Measurements from ENCODE around the gene ASIC3.

ASIC3 gene

DNA sequence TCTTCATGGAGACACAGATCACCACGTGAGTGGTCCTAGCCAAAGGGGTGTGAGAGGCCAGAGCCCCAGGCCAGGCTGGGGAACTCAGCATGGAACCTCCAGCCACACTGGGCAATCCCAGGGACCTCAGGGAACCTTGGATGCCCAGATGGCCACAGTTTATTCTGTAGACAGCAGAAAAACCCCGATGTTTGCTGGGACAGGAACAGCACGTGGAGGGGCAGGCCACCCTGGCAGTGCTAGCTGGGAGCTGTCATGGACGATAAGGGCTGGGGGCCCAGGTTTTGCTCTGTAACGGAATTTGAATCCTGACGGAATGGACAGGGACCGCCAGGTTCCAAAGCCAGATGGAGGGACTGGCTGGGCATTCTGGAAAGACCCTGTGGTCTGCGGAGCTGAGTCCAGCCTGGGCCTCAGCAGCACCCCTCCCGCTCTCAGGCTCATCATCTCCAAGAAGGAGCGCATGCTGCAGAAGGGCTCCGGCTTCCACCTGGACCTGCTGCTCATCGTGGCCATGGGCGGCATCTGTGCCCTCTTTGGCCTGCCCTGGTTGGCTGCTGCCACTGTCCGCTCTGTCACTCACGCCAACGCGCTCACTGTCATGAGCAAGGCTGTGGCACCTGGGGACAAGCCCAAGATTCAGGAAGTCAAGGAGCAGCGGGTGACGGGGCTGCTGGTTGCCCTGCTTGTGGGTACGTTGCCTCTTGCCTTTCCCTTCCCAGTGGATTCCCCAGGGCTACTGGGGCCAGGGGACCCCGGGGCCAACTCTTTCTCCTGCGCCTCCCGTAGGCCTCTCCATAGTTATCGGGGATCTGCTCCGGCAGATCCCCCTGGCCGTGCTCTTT, 26.7 kb downstream of the ASIC3 start:
- no peak for DNase-seq

DNA sequence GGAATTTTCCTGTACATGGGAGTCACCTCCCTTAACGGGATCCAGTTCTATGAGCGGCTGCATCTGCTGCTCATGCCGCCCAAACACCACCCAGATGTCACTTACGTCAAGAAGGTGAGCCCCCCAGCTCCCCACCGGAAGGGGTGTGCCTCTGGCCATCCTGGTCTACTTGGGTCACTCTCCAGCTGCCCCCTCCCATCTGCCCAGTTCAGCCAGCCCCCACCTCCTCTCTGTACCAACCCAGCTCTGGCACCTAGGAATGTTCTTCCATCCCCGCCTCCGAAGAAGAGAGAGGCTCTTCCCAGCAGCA, 27.3 kb downstream of the ASIC3 start:
- no peak for DNase-seq

DNA sequence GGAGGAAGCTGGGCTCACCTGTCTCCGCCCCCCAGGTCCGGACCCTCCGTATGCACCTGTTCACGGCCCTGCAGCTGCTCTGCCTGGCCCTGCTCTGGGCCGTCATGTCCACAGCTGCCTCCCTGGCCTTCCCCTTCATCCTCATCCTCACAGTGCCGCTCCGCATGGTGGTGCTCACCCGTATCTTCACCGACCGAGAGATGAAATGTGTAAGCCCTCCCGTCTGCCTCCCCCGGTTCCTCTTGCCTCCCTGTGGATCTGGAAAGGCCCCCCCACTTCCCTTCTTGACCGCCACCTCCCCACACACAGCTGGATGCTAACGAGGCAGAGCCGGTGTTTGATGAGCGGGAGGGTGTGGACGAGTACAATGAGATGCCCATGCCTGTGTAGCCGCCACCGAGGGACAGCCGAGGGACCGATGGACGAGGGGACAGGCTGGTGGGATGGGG, 27.7 kb downstream of the ASIC3 start:
- DNase-seq: no peak

DNA sequence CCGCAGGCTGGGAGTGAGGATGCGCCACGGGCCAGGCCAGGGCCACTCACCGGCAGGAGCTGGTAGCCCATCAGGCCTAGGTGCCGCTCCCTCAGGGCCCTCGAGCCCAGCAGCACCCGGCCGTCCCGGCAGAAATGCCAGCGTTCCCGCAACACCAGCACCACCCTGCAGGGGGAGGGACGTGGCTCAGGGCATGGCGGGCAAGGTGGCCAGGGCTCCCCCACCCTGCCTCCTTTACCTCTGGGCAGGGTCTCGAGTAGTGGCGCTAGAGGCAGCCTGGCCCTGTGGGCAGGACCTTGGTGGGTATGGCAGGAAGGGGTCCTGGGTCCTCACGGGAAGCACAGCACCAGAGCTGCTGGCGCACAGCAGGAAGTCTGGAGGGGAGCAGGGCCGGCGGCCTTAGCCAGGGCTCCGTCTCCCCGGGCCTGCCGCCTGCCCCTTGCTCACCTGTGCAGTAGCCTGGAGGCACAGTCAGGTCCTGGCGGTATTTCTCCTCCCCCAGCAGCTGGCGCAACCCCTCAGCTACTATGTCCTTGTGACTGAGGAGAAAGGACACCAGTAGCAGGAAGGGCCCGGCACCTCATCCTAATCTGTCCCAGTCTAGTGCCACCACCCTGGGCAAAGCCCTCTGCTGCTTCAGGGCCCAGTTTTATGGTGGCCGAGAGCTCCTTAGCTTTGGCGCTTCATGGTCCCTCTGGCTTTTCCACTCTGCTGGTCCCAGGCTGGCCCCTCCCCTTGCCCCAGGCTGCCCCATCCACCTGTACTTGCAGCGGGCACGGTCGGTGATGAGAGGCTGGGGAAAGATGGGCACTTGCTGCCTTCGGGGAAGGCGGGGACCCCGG, 28.8 kb downstream of the ASIC3 start:
- DNase-seq: no peak

DNA sequence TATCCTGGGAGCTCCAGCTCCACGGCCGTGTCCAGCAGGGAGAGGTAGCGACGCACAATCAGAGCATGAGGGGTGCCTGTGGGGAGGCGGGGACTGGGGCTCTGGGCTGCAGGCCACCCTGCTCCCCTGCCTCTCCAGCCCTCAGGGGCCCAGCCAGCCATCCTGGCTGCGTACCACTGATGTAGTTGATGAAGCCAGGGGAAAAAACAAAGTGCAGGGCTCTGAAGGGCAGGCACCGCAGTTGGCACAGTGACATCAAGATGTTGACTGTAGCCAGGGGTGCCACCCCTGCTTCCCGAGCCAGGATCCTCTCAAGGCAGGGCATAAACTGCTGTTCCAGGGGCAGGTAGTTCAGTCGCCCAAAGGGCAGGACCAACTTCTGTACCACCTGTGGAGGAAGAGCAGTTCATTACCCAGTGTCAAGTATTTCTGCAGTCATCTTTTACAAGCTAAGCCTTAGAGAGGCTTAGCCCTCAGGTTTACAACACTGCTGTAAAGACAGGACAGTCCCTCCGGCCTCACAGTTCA, 29.4 kb downstream of the ASIC3 start:
- no peak for DNase-seq

DNA sequence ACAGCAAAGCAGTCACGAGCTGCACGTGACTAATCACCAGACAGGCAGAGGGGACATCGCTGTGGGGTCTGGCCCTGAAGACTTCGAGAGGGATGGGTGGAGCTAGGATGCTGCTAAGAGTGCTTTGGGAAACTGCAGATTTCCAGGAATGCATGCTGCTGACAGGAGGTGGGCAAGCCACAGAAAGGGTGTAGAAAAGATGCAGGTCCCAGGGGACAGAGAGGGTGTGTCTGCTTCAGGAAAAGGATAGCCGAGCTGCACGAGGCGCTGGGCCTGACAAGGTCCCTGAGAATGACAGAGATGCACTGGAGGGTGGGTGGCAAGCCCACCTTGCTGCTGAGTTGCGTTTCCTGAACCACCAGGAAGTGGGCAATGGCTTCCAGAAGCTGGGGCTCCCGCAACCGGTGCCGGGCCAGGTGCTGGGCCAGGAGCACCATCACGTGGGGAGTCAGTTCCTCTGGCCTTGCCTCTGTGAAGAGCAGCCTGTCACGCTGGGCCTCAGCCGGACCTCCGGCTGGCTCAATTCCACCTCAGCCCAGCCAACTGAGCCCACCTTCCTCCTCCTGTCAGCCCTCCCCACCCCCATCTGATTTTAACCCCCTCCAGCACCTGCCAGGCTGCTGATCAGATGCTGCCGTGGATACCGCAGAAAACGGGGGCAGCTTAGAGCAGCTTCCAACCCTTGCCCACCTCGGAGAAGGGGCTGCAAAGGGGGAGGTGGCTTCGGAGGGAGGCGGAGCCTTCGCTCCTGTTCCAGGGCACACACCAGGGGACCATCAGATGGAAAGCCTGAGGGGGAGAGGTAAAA, 30.1 kb downstream of the ASIC3 start:
- no peak for DNase-seq

DNA sequence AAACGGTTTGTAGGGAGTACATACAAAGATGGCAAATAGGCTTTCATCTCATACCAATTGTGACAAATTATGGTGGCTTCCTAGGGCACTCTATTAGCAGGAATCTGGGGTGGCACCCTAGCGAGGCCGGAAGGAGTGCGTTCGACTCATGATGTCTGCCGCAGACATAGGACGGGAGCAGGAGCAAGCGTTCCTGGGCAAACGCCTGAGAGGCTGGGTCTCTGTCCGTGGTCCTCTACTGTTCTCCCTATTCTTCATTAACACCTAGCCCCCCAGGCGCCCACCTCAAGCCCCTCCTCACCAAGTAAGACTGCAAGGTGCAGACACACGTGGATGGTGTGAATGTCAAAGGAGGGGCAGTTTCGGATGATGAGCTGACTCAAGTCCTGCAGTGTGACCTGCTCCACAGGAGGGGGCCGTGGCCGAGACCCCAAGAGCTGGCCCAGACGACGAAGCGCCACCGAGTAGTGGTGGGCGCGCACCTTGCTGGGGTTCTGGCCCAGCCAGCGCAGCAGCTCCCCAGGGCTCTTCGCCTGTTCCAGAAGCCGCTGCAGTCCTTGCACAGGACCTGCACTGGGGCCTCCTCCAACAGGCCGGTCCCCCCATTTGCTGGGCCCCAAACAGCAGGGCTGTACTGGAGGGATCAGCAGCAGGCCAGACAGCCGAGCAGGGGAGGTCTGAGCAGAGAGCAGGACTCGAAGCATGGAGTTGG, 31.0 kb downstream of the ASIC3 start:
- no peak for DNase-seq

DNA sequence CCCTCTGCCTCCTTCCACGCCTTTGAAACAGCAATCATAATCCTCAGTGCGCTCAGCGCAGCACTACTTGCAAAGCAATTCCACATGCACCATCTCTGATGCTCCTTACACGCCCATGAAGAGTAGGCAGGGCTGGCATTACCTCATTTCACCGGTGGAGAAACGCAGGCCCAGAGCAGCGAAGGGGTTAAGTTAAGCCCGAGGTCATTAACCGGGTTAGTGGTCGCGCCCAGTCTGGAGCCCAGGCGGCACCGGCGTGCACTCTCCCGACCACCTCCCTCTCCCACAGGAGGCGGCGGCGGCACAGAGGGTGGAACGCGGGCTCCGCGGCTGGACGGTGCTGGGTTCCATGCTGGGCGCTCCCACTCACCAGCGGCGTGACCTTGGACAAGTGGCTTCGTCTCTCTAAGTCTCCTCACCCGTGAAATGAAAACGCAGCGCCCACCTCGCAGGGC, 31.8 kb downstream of the ASIC3 start:
- DNase-seq: no peak

DNA sequence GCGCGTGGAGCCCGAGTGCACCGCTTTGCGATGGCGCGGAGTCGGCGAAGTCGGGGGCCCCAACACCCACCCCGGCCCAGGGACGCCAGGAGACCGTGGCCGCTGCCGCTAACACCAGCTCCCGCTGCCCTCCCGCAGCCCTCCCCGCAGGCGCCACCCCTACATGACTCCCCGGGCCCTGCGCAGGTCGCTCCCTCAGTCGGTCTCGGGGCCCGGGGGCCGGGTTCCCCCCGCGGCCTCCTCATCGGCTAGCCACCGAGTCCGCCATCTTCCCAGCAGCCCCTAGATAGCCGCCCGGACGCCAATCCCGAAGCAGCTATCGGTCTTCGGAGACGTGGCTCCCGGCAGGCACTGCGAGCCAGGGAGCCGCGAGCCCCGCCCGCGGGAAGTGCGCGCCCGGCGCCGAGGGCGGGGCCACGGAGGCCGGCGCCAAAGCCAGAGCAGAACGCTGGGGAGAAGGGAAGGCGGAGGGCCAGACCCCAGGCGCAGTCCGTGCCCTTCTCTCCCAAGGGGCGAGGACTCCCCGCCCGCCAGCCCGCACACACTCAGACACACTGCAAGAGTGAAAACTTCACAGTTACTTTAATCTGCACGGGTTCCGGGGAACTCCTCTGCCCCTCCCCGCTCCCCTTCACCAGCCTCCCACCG, 32.3 kb downstream of the ASIC3 start, which contains the start of gene FASTK:
Gene FASTK, minus strand, starts transcription at position 288 of the 648 bp plus-strand sequence. Its CDS starts 43 bp downstream, at position 245.
- DNase-seq: peak; percentile 69 to 95

DNA sequence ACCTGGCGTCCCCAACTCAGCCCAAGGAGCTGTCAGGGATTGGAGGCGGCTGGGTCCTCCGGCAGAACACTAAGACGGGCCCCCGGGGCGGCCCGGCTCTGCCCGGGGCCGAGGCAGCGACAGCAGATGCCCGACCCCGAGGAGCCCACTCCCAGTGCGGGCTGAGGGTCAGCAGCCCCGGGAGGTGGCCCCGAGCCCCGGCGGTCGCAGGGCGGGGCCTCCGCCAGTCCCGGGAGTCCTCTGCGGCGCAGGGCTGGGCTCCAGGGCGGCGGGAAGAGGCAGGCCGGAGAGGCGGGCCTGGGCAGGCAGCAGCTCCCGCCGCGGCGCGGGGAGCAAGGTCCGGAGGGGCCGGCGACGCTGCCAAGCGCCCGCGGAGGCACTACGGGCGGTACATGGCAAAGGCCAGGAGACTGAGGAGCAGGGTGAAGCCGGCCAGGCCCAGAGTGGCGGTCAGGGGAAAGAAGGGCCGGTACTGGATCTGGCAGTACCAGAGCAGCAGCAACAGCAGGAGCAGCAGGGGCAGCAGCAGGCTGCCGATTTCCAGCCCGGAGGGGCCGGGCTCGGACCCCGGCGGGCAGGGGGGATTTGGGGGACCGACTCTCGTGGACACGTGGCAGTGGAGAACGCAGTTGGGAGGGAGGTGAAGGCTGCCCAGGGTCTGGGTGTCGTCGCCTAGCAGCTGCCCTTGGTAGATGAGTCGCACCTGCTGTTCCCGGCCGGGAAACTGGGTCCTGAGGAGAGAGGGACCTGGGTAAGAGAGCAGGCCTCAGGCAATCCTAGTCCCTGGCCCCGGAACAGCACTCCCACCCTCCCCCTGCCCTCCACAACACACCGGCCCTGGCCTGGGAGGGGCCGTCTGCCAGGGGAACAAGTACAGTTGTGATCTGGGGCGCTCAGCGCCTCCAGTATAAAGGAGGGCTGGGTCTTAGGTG, 33.1 kb downstream of the ASIC3 start:
- no peak for DNase-seq

DNA sequence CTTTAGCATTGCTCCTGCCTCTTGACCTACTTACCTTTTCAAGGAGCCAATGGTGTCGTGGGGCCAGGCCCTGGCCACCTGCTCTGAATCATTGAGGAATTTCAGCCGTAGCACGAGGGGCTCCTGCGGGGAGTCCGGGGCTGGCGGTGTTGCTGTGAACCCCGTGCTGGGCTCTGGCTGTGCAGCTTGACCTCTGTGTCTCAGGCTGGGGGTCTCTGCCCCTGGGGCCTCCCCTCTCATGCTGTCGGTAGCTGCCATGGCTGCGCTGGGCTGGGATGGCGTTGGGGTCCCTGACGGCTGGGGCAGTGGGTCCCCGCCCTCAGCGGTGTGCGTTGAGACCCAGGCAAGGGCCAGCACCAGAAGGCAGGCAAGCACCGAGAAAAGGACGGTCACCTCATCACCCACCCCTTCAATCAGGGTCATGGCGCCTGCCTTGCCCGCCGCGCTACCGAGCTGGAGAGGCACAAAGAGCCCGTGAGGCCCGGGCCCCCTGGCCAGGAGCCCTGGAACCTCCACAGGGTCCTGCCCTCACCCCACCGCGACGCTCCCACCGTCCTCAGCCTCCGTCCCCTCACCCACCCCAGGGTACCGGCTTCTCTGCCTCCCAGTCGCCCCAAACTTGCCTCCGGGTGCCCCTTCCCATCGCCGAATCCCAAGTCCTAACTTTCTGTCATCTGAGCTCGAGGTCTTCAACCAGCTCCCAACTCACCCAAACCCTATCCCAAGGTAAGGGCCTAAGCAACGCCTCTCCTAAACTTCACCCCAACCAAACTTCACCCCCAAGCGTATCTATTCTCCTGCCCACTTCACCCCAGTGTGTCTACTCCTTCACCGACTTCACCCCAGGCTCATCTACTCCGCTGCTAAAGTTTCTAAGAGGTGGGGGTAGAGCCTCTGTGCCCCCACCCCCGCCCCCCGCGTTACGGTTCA, 34.1 kb downstream of the ASIC3 start:
- no peak for DNase-seq

DNA sequence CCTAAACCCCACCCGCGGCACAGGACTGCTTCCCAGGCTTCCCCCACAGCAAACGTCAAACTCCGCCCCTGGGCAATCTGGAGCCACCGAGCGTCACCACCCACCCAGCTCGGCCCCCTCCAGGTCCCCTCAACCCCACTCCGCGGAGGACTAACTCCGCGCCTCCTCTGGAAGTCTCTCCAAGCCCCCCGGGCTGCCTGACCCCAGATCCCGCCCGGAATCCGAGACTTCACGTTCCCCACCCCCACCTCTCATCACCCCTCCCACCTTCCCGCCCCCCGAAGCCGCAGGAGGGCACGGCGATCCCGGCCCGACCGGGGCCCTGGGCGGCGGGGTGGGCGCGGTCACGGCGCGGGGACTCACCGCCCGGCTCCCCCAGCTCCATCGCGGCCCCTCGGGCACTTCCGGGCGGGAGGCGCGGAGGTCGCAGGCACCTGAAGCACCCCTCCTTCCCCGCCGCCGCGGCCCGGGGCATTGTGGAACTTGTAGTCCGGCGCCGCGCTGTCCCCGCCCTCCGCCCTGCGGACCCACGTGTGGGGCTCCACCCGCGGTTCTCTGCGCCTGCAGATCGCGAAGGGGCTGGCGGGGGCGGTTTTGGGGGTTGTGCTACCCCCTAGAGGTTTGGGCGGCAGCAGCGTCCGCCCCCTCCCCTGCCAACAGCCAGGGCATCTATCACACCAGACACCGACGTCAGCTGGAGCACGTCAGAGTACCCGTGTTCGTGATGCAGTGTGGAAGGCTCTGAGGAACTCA, 34.9 kb downstream of the ASIC3 start, which contains the start of gene TMUB1:
Gene TMUB1, minus strand, starts transcription at position 423 of the 753 bp plus-strand sequence. CDS start 930 bp downstream, outside the sequence.
- peak; percentile 51 to 79 for DNase-seq

DNA sequence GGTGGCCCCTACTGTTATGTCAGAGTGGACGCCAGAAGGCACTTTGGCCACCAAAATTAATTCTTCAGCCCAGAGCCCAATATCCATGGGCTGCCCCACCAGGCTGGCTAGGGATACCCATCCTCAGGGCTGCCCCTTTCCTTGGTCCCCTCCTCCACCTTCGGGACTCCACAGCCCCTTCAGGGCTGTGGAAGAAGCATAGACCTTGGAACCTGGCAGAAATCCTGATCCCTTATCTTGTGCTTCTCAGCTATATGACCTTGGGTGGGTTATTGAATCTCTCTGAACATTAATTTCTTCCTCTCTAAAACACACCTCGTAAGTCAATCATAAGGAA, 35.5 kb downstream of the ASIC3 start:
- no peak for DNase-seq

DNA sequence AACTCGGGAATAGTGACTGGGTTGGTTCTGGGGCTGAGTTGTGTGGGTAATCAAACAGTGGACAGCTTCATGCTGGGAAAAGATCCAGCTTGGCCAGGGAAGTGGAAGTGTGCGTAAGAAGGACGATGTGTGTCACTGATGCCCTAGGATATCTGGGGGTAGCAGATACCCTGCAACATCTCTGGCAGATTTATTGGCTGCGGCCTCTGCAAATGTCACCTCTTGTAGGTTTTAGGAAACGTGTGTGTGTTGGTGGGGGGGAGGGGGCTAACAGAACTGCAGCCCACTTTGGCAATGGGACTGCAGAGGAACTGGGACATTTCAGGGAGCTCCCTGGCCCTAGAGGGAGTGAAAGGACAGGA, 37.0 kb downstream of the ASIC3 start:
- no peak for DNase-seq

DNA sequence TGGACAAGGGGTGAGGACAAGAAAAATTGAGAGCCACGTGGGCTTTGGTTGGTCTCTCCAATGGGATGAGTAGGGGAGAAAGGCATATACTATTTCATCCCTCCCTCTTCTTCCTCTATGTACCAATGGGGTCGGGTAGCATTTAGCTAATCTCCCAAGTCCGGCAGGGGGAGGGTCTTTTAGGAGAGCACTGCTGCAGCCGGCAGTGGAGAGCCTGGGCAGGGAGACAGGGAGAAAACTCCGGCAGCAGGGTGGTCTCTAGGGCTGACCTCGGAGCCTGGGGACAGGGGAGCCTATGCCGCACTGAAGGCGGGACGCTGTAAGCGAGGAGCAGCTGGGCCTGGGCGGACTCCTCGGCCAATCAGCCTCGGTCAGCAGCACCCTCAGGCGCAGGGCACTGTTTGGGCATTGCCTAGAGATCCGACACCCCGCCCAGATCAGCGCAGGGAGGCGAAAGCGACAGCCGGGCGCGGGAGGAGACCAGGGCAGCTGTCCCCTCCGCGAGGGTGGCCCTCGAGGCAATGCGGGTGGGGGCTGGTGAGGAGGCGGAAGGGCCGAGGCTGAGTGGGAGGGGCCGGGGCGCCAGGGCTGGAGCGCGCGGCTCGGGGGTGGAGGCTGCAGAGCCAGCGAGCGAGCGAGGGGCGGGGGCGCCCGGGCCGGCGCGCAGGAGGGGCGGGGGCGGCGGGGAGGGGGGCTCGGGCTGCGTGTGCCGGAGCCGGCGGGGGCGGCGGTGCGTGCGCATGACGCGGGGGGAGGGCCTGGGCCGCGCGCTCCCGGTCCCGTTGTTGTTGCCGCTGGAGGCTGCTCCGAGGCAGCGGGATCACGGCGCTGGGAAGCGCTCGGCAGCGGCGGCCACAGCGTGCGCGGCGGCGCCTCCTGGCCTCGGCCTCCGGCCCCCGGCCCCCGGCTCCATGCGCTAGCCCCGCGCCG, 37.6 kb downstream of the ASIC3 start, which contains the start of gene AGAP3:
Gene AGAP3, plus strand, starts transcription at position 785 of the 930 bp plus-strand sequence. CDS start 267 bp downstream, outside the sequence.
- peak; percentile 82 to 84 for DNase-seq

DNA sequence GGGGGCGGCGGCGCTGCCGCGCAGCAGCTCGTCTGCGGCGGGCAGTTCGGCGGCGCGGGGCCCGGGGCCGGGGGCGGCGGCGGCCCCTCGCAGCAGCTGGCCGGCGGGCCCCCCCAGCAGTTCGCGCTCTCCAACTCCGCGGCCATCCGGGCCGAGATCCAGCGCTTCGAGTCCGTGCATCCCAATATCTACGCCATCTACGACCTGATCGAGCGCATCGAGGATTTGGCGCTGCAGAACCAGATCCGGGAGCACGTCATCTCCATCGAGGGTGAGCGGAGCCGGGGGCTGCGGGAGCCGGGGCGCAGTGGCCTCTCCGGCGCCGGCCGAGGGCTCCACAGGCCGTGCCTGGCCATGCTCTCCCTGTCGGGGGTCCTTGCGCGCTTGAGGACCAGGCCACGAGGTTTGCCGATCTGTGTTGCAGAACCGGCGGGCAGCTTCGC, 38.5 kb downstream of the ASIC3 start:
- DNase-seq: no peak
